Heart right ventricle (tissue), 16 donors: ENCODE results near the gene KLHDC10. TPM values are rescaled to one million over a fixed set of nuclear protein-coding genes. Genes with fewer than 3 reads are reported as not detected.

ENCODE experiments used
- ATAC-seq, 8 donors: fragments of 200-7000 bp; cut with Tn5 transposase; one replicate each; pipeline ENCODE4 v1.9.1; 2020; ENCODE audit warnings: mild to moderate bottlenecking in 8 of 8, moderate library complexity in 8 of 8, moderate number of reproducible peaks in 1 of 8
- DNase-seq, 2 donors: peaks; one replicate each; pipeline ENCODE4 v3.0.0-alpha.2; 2020
- H3K27ac ChIP-seq, 10 donors: fragments of 200-600 bp; sonication (generic) in 2 of 10; one replicate each; pipeline versions ENCODE4 v1.5.0 to v1.8.0; 2020 to 2022; ENCODE audit warnings: mild to moderate bottlenecking in 3 of 10
- H3K27me3 ChIP-seq, 7 donors: fragments of 200-600 bp; one replicate each; pipeline ENCODE4 v1.8.0; 2021 to 2022; ENCODE audit warnings: mild to moderate bottlenecking in 2 of 7
- H3K36me3 ChIP-seq, 9 donors: fragments of 200-600 bp; sonication (generic) in 1 of 9; one replicate each; pipeline versions ENCODE4 v1.5.0 to v1.8.0; 2020 to 2022; ENCODE audit warnings: mild to moderate bottlenecking in 2 of 9
- H3K4me1 ChIP-seq, 9 donors: fragments of 200-600 bp; sonication (generic) in 1 of 9; one replicate each; pipeline versions ENCODE4 v1.5.0 to v1.8.0; 2020 to 2022; ENCODE audit warnings: mild to moderate bottlenecking in 4 of 9
- H3K4me3 ChIP-seq, 10 donors: fragments of 200-600 bp; sonication (generic) in 2 of 10; one replicate each; pipeline versions ENCODE4 v1.5.0 to v1.8.0; 2020 to 2022; ENCODE audit warnings: mild to moderate bottlenecking in 7 of 10, moderate library complexity in 2 of 10
- H3K9me3 ChIP-seq, 11 donors: fragments of 200-600 bp in 10 of 11; sonication (generic) in 2 of 11; one replicate each; pipeline versions ENCODE4 v1.5.0 to v1.8.0; 2013 to 2022; ENCODE audit warnings: mild to moderate bottlenecking in 2 of 11, control low read depth in 1 of 11, moderate library complexity in 1 of 11
- WGBS, 2 donors: extraction: QIAGEN DNeasy Blood & Tissue Kit; methylation state at CpG; one replicate each; pipeline ENCODE4 v1.1.7; 2013; ENCODE audit warnings: inconsistent platforms in 1 of 2; 5-methylcytosine and 5-hydroxymethylcytosine counted together
- intact Hi-C, 10 donors: fragments of 100-400 bp; cut with DNase I; formaldehyde crosslinking; loops; one replicate each; pipeline versions ENCODE4 v1.11.1 to v1.14.2; 2022
- polyA plus RNA-seq, 2 donors: library from polyadenylated mRNA; stranded (reverse); fragments of 200-250 nt; gene quantifications; one replicate each; pipeline ENCODE4 v1.2.3, GENCODE V29; 2013
- total RNA-seq, 10 donors: library from RNA; stranded (reverse); fragmentation: NEBNext Ultra II Directional in 3 of 10; extraction: Animal tissue kit (Norgen Biotek cat#: 25700) in 3 of 10; gene quantifications; one replicate each; pipeline versions ENCODE4 v1.2.1 to v1.2.4, GENCODE V29; 2021 to 2023
- TF ChIP-seq, protein P1 (sequence below), 9 donors: fragments of 200-600 bp; sonication (generic) in 2 of 9; IDR thresholded peaks; one replicate each; pipeline versions ENCODE4 v1.5.0 to v1.8.0; 2021 to 2022; ENCODE audit warnings: antibody characterized with exemption in 9 of 9, mild to moderate bottlenecking in 5 of 9, moderate library complexity in 1 of 9
- donor health status: Arrhythmogenic right ventricular cardiomyopathy.
- donor health status: ischemic (EF 13 %, LVEDD 7.1; RV severe dilation, severe dysfunction).
- donor health status: healthy with polysubstance abuse.
- donor health status: DM: no; HTN: yes; CAD: no.
- donor health status: DM: no; HTN: no; CAD: no.
- donor health status: ischemic (EF 25% LVEDD 6.9; RV normal size, moderate dysfunction).
- donor health status: ischemic (EF 25% LVEDD 5.7; RV mildly dilated, moderate dysfunction).
- donor health status: healthy.
- donor health status: DM: yes; HTN: yes; CAD: no.
- donor health status: Ischemic cardiomyopathy.
- donor health status: ischemic (EF 35%, LVEDD 5.7; RV mildly dilated, moderate dysfunction).
- donor health status: nonischemic (EF 11% LVEDD 7.7; RV severe dilation, severe dysfunction).
- donor health status: DM: yes; HTN: yes; CAD: no.
- donor health status: PGD.
- donor health status: ischemic (EF 29% LVEDD 5.4; RV normal size, mild dysfunction).
- donor health status: nonischemic (EF 23%, LVEDD 6.1; RV moderate dilation, normal function).

The KLHDC10 gene
- total and polyA plus RNA-seq, 12 donors, result 9.1 to 33.7 (median 28.1) TPM

DNA sequence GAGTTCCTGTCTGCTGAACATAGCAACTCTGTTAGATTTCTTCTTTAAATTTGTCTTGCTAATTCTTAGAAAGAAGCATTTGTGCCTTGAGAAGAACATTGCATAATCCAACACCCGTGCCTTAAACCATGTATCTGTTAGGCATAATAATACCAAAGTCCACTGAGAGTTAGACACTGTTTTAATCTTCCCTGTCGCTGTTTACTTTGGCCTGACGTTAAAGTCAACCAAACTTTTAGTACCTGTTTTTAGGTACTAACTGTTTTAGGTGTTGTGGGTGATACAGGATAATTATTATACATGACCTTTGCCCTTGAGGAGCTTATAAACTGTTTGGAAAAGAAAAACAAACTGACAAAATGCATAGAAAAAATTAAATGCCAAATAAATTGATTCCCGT, 43.6 kb downstream of the KLHDC10 start:
- no peak for ATAC-seq
- H3K4me1 ChIP-seq, result no peaks in the 10 kb centered on the region
- TF ChIP-seq, protein P1, sequence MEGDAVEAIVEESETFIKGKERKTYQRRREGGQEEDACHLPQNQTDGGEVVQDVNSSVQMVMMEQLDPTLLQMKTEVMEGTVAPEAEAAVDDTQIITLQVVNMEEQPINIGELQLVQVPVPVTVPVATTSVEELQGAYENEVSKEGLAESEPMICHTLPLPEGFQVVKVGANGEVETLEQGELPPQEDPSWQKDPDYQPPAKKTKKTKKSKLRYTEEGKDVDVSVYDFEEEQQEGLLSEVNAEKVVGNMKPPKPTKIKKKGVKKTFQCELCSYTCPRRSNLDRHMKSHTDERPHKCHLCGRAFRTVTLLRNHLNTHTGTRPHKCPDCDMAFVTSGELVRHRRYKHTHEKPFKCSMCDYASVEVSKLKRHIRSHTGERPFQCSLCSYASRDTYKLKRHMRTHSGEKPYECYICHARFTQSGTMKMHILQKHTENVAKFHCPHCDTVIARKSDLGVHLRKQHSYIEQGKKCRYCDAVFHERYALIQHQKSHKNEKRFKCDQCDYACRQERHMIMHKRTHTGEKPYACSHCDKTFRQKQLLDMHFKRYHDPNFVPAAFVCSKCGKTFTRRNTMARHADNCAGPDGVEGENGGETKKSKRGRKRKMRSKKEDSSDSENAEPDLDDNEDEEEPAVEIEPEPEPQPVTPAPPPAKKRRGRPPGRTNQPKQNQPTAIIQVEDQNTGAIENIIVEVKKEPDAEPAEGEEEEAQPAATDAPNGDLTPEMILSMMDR (IDR thresholded peaks at IDR 0.05), result no peak
- DNase-seq, result no peak
- H3K9me3 ChIP-seq, result peaks cover 0 to 11% (median 0%) of the 10 kb centered on the region in 11 donors
- no peaks in the 10 kb centered on the region for H3K27me3 ChIP-seq
- intact Hi-C loops, result no loop called here
- no peak overlapping the region for H3K27ac ChIP-seq
- H3K36me3 ChIP-seq, result peaks cover 0 to 7% (median 0%) of the 10 kb centered on the region in 9 donors
- WGBS, 2 donors, result 88 to 89% methylated on average over 4 of the region's 4 CpGs
- no peak overlapping the region for H3K4me3 ChIP-seq

DNA sequence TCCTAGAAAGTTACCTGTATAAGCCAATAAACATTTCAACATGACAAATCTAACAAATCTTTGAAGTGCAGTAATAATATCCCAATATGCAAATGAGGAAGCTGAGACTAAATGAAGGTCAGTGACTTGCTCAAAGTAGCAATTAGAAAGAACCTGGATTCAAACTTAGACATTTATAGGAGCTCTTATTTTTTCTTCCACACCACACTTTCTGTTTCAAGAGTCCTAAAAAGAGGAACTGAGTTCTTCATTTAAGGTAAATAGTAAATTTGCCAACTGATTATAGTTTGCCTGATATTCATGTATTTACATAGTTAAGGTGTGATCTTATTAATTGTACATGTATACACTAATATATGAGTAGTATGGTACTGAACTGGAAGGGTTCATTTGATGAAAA, 44.0 kb downstream of the KLHDC10 start:
- TF ChIP-seq, protein P1 (IDR thresholded peaks at IDR 0.05), result no peak
- DNase-seq, result no peak
- no peaks in the 10 kb centered on the region for H3K4me1 ChIP-seq
- no peaks in the 10 kb centered on the region for H3K27me3 ChIP-seq
- ATAC-seq, result no peak
- H3K27ac ChIP-seq, result no peak overlapping the region
- no peak overlapping the region for H3K4me3 ChIP-seq
- H3K36me3 ChIP-seq, result peaks cover 0 to 12% (median 0%) of the 10 kb centered on the region in 9 donors
- intact Hi-C loops, result no loop called here
- H3K9me3 ChIP-seq, result peaks cover 0 to 11% (median 0%) of the 10 kb centered on the region in 11 donors

DNA sequence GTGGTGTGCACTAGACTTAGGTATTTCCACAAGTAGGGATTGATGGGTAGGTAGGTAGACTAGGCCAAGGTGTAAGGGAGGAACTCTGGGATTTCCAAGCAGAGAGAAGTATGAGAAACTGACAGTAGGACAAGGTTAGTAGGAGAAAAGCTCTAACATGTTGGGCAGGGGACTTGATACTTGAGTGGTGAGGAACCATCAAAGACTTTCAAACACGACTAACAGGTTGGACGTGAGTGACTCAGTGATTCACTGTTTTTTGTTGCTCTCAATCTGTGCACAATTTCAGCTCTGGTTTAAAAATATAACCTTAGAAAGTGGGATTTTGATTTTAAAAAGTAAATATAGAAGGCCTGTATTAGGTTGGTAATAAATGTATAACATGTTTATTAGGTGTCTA, 44.4 kb downstream of the KLHDC10 start:
- Histone ChIP-seq H3K27me3 (no peaks in the 10 kb centered on the region), H3K36me3 (peaks cover 0 to 13% (median 0%) of the 10 kb centered on the region in 9 donors), H3K4me3 (no peak overlapping the region), H3K27ac (no peak overlapping the region), H3K4me1 (no peaks in the 10 kb centered on the region), H3K9me3 (peaks cover 0 to 7% (median 0%) of the 10 kb centered on the region in 11 donors)
- intact Hi-C loops, result no loop called here
- TF ChIP-seq, protein P1 (IDR thresholded peaks at IDR 0.05), result no peak
- WGBS, 2 donors, result 95 to 96% methylated on average over 2 of the region's 2 CpGs
- no peak for DNase-seq
- no peak for ATAC-seq

DNA sequence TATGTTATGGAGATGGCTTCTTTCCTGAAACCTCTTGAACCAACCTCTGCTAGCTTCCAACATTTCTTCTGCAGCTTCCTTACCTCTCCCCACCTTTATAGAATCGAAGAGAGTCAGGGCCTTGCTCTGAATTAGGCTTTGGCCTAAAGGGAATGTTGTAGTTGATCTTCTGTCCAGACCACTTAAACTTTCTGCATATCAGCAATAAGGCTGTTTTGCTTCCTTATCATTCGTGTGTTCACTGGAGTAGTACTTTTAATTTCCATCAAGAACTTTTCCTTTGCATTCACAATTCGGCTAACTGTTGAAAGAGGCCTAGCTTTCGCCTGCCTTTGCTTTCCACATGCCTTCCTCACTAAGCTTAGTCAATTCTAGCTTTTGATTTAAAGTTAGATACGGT, 48.0 kb downstream of the KLHDC10 start:
- intact Hi-C loops, result no loop called here
- TF ChIP-seq, protein P1 (IDR thresholded peaks at IDR 0.05), result no peak
- no peaks in the 10 kb centered on the region for H3K4me1 ChIP-seq
- peaks cover 0 to 49% (median 20%) of the 10 kb centered on the region in 9 donors for H3K36me3 ChIP-seq
- WGBS, 2 donors, result 90 to 92% methylated on average over 5 of the region's 5 CpGs
- no peak overlapping the region for H3K27ac ChIP-seq
- no peaks in the 10 kb centered on the region for H3K27me3 ChIP-seq
- H3K4me3 ChIP-seq, result no peak overlapping the region
- DNase-seq, result no peak
- ATAC-seq, result no peak
- H3K9me3 ChIP-seq, result no peaks in the 10 kb centered on the region
